ENCODE results near the gene CMSS1.

The CMSS1 gene

DNA sequence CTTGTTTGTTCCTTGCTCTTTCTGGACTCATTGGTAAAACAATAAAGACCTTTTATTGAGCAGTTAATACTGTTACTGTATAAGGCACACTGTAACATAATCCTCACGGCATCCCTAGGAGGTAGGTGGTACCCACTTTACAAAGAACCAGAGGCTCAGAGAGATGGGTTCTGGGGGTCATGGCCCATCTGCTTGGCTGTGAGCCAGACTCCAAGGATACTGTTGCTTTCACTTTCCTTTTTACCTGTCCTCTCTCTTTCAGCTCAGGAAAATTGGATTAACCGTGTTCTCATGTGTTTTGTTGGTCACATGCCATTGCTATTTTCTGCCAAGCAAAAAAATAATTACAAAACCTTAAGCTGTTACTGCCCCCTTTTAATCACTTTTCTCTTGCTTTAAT, 331.5 kb downstream of the CMSS1 start:
- 0 out of 2 replicates have a peak, but pooled peaks cover 3% of the 10 kb centered on the region for H3K36me3 ChIP-seq (ENCODE audit: insufficient read depth, low read depth, low read length)
- no peaks in the 10 kb centered on the region for H3K9me3 ChIP-seq (ENCODE audit: insufficient read depth, low read depth, low read length)
- no peaks in the 10 kb centered on the region for H3K27me3 ChIP-seq (ENCODE audit: insufficient read depth, low read length)
- H3K27ac ChIP-seq (ENCODE audit: low read length) = no peak overlapping the region
- H3K4me3 ChIP-seq (ENCODE audit: low read length) = no peak overlapping the region
- H3K9ac ChIP-seq (ENCODE audit: low read depth, low read length) = no peak overlapping the region
- H3K4me1 ChIP-seq (ENCODE audit: insufficient read depth, low read length) = no peaks in the 10 kb centered on the region

DNA sequence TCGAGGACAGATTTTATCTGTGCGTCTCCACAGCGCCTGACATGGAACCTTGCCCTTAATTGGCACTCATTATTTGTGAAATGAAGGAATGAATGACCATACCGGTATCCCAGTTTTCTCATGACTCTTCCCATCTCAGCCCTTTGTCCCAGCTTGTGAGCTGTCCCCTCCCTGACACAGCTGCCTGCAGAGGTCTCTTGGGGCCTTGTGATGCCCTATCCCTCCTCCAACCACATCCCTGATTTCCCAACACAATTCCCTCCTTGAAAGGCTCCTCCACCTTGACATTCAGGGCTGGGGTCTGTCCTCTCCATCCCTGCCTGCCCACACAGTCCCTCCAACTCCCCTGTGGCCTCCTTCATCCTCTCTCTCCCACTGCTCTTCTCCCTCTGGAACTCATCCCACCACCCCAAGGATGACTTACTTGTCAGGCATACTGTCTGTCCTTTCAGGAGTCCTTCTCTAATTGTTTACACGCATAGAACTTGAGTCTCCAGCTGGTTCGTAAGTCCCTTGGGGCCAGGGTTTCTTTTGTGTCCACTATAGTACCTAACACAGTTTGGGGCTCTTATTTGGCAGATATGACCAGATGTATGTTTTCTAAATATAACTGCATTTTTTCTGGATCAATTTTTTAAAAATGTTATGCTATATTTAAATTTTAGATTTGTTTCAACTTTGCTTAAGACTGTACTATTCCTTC, 332.2 kb downstream of the CMSS1 start:
- H3K9me3 ChIP-seq (ENCODE audit: insufficient read depth, low read depth, low read length) = peaks cover 3% of the 10 kb centered on the region; the same call in 1 of the 2 replicates
- no peak overlapping the region for H3K4me3 ChIP-seq (ENCODE audit: low read length)
- H3K36me3 ChIP-seq (ENCODE audit: insufficient read depth, low read depth, low read length) = 0 out of 2 replicates have a peak, but pooled peaks cover 3% of the 10 kb centered on the region

DNA sequence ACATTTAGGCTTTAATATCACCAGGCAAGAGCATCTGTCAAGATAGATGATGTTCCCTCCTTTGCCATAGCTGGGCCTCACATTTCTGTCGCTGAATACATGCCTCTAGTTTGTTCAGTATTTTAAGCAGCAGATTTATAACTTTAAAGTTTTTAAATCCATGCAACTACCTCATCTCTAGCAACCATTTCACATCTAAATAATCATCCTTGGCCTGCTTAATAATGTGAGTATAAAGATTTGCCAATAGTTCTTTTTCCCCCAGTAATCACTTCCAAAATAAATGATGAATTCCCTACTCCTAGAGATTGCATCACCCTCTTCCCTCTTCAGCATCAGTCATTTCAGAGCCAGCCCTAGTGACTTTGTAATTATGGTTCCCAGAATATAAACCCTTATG, 332.8 kb downstream of the CMSS1 start:
- H3K9me3 ChIP-seq (ENCODE audit: insufficient read depth, low read depth, low read length) = peaks cover 9% of the 10 kb centered on the region
- no peaks in the 10 kb centered on the region for H3K27me3 ChIP-seq (ENCODE audit: insufficient read depth, low read length)
- 0 out of 2 replicates have a peak, but pooled peaks cover 3% of the 10 kb centered on the region for H3K36me3 ChIP-seq (ENCODE audit: insufficient read depth, low read depth, low read length)
- H3K4me3 ChIP-seq (ENCODE audit: low read length) = no peak overlapping the region
- no peak overlapping the region for H3K9ac ChIP-seq (ENCODE audit: low read depth, low read length)
- H3K27ac ChIP-seq (ENCODE audit: low read length) = no peak overlapping the region
- H3K4me1 ChIP-seq (ENCODE audit: insufficient read depth, low read length) = no peaks in the 10 kb centered on the region

More for the DNA sequence above, 332.2 kb downstream of the CMSS1 start:
- H3K4me1 ChIP-seq (ENCODE audit: insufficient read depth, low read length) = no peaks in the 10 kb centered on the region
- H3K27me3 ChIP-seq (ENCODE audit: insufficient read depth, low read length) = no peaks in the 10 kb centered on the region
- no peak overlapping the region for H3K9ac ChIP-seq (ENCODE audit: low read depth, low read length)
- no peak overlapping the region for H3K27ac ChIP-seq (ENCODE audit: low read length)

DNA sequence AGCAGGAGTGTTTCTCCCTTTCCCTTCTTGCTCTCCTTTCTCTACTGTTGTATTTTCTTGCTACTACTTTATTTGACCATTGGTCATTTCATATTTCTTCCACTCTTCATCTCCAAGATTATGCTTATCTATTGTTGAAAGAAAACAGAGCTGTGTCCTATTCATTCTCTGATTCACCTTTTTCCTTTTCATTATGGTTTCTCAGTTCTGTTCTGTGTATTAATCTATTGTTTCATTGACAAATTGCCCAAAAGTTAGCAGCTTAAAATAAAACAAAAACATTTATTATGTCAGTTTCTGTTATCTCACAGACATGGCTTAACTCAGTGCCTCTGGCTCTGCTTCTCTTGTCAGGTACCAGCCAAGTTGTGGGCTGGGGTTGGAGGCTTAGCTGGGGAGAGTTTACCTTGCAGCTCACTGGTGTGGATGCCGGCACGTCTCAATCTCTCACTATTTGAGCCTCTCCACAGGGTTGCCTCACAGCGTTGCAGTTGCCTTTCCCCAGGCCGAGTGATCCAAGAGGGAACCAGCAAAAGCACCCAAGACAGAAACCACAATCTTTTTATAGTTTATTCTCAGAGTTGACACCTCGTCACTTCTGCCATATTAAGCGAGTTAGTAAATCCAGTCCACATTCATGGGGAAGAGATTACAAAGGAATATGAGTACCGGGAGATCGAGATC, 333.5 kb downstream of the CMSS1 start:
- H3K9me3 ChIP-seq (ENCODE audit: insufficient read depth, low read depth, low read length) = peaks cover 15% of the 10 kb centered on the region
- H3K27me3 ChIP-seq (ENCODE audit: insufficient read depth, low read length) = no peaks in the 10 kb centered on the region
- H3K36me3 ChIP-seq (ENCODE audit: insufficient read depth, low read depth, low read length) = 0 out of 2 replicates have a peak, but pooled peaks cover 3% of the 10 kb centered on the region
- no peaks in the 10 kb centered on the region for H3K4me1 ChIP-seq (ENCODE audit: insufficient read depth, low read length)
- no peak overlapping the region for H3K4me3 ChIP-seq (ENCODE audit: low read length)
- H3K9ac ChIP-seq (ENCODE audit: low read depth, low read length) = no peak overlapping the region
- no peak overlapping the region for H3K27ac ChIP-seq (ENCODE audit: low read length)

DNA sequence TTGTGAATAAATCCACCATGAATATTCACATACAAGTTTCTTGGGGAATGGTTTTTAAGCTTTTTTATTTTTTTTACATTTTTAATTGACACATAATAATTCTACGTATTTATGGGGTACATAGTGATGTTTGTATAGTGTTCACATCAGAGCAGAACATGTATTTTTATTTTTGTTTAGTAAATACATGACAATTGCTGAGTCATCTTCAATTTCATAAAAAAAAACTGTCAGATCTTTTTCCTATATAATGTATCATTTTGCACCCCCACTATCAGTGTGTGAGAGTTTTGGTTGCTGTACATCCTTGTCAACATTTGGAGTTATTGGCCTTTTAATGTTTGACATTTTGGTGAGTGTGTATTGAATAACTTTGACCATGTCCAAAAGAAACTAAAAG, 336.5 kb downstream of the CMSS1 start:
- Histone ChIP-seq H3K4me3 (ENCODE audit: low read length) (no peak overlapping the region), H3K27me3 (ENCODE audit: insufficient read depth, low read length) (no peaks in the 10 kb centered on the region), H3K9me3 (ENCODE audit: insufficient read depth, low read depth, low read length) (peaks cover 15% of the 10 kb centered on the region), H3K9ac (ENCODE audit: low read depth, low read length) (no peak overlapping the region), H3K4me1 (ENCODE audit: insufficient read depth, low read length) (no peaks in the 10 kb centered on the region), H3K27ac (ENCODE audit: low read length) (no peak overlapping the region), H3K36me3 (ENCODE audit: insufficient read depth, low read depth, low read length) (0 out of 2 replicates have a peak, but pooled peaks cover 3% of the 10 kb centered on the region)

DNA sequence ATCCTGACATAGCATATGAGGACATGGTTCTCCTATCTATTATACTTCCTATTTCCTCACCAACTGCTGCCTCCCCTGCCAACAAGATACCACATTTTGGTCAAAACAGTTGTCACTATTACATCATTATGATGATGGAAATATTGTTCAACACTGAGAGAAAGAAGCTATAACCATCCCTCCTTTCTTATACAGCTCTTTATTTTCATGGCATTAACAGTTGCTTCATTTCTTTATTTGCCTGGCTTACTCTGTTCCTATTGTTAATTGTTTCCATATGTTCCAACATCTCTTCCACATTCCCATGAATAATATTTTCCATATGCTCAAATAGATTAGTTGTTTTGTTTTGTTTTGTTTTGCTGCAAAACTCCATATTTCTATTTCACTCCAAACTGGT, 337.5 kb downstream of the CMSS1 start:
- Histone ChIP-seq H3K4me1 (ENCODE audit: insufficient read depth, low read length) (no peaks in the 10 kb centered on the region), H3K36me3 (ENCODE audit: insufficient read depth, low read depth, low read length) (0 out of 2 replicates have a peak, but pooled peaks cover 3% of the 10 kb centered on the region), H3K27ac (ENCODE audit: low read length) (no peak overlapping the region), H3K4me3 (ENCODE audit: low read length) (no peak overlapping the region), H3K9me3 (ENCODE audit: insufficient read depth, low read depth, low read length) (peaks cover 15% of the 10 kb centered on the region), H3K9ac (ENCODE audit: low read depth, low read length) (no peak overlapping the region), H3K27me3 (ENCODE audit: insufficient read depth, low read length) (no peaks in the 10 kb centered on the region)

DNA sequence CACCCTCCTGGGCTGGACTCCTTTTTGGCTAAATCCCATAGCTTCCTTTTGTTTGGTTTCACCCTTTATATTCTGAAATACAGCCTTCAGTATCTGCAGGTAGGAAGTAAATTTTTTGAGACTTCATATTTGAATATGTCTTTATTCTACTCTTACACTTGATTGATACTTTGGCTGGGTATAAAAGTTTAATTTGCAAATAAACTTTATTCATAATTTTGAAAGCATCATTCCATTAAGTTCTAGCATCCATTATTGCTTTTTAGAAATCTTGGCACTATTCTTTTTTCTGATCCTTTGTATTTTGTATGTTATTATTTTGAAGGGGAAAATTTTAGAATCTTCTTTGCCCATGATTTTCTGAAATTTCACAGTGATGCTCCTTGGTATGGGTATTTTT, 337.9 kb downstream of the CMSS1 start:
- 0 out of 2 replicates have a peak, but pooled peaks cover 3% of the 10 kb centered on the region for H3K36me3 ChIP-seq (ENCODE audit: insufficient read depth, low read depth, low read length)
- H3K27ac ChIP-seq (ENCODE audit: low read length) = no peak overlapping the region
- H3K27me3 ChIP-seq (ENCODE audit: insufficient read depth, low read length) = no peaks in the 10 kb centered on the region
- H3K9me3 ChIP-seq (ENCODE audit: insufficient read depth, low read depth, low read length) = peaks cover 15% of the 10 kb centered on the region
- H3K9ac ChIP-seq (ENCODE audit: low read depth, low read length) = no peak overlapping the region
- H3K4me1 ChIP-seq (ENCODE audit: insufficient read depth, low read length) = no peaks in the 10 kb centered on the region
- no peak overlapping the region for H3K4me3 ChIP-seq (ENCODE audit: low read length)

DNA sequence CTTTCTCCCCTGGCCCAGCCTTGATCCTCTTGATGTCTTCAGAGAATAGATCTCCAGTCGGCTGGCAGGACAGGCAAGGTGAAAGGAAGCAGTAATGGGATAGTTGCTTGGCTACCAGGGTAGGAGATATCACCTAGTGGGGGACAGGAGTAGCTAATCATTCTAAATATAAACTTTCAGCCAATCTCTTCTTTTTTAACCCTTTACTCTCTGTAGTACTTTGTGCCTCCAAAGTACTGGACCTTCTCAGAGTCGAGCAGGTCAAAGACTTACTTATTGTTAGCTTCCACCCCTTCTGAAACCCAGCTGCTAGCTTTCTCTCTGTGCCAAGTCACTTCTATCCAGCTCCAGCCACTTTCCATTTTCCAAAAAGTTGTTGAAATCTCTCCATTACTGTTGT, 340.0 kb downstream of the CMSS1 start:
- Histone ChIP-seq H3K9ac (ENCODE audit: low read depth, low read length) (no peak overlapping the region), H3K4me3 (ENCODE audit: low read length) (no peak overlapping the region), H3K4me1 (ENCODE audit: insufficient read depth, low read length) (no peaks in the 10 kb centered on the region), H3K27ac (ENCODE audit: low read length) (no peak overlapping the region), H3K36me3 (ENCODE audit: insufficient read depth, low read depth, low read length) (no peaks in the 10 kb centered on the region), H3K9me3 (ENCODE audit: insufficient read depth, low read depth, low read length) (peaks cover 15% of the 10 kb centered on the region), H3K27me3 (ENCODE audit: insufficient read depth, low read length) (no peaks in the 10 kb centered on the region)

DNA sequence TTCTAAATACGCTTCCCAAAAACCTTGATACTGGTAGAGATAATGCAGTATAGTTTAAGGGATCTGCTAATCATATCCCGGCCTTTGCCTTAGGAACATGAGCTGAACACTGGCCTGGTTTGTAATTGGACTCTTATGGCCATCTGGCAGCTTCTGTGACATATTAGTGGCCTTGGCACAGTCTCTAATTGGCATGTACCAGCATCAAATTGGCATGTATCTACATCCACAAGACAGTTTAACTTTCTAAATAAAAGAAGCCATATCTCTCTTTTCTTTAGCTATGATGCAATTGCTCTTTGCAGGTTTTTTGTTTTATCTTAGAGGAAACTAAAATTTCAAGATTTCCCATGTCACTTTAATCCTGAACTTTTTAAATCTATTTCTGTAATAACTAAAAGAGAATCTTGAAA, 341.3 kb downstream of the CMSS1 start:
- Histone ChIP-seq H3K4me1 (ENCODE audit: insufficient read depth, low read length) (no peaks in the 10 kb centered on the region), H3K4me3 (ENCODE audit: low read length) (no peak overlapping the region), H3K27me3 (ENCODE audit: insufficient read depth, low read length) (no peaks in the 10 kb centered on the region), H3K27ac (ENCODE audit: low read length) (no peak overlapping the region), H3K36me3 (ENCODE audit: insufficient read depth, low read depth, low read length) (no peaks in the 10 kb centered on the region), H3K9ac (ENCODE audit: low read depth, low read length) (no peak overlapping the region), H3K9me3 (ENCODE audit: insufficient read depth, low read depth, low read length) (peaks cover 15% of the 10 kb centered on the region)

DNA sequence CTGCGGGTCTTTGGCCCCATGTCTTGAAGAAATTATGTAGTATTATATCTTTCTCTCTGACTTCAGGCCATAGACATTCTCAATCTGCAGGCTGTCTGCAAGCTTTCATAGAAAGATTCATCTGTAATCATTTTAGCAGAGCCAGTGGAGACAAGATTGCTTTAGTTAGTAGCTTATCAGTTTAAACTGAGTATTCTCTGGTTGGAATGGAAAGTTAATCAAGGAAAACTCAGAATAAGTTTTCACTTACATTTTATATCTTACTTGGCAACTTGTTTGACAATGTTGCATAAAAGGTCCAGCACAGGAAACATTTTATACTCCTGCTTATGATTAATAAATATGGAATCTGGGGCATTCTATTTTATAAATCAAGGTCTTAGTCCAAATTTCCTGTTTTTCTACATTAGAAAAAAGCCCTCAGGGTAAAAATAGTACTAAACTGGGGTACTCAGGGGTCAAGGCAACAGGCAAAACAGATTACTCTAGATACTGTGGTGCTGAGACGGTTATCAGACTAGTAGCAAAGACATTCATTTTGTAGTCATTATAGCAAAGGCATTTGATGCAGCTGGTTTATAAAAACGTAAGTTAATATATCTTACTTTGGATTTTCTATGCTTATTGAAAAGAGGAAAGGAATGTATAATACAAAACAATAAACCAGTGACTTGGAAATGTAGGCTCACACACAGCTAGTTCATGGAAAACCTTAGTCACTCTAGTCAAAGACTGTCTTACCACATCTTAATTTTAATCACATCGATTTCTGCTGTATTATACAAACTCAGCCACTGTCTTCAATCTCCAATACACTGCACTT, 341.9 kb downstream of the CMSS1 start:
- H3K27me3 ChIP-seq (ENCODE audit: insufficient read depth, low read length) = no peaks in the 10 kb centered on the region
- no peak overlapping the region for H3K27ac ChIP-seq (ENCODE audit: low read length)
- no peaks in the 10 kb centered on the region for H3K4me1 ChIP-seq (ENCODE audit: insufficient read depth, low read length)
- no peaks in the 10 kb centered on the region for H3K36me3 ChIP-seq (ENCODE audit: insufficient read depth, low read depth, low read length)
- peaks cover 15% of the 10 kb centered on the region for H3K9me3 ChIP-seq (ENCODE audit: insufficient read depth, low read depth, low read length)
- H3K9ac ChIP-seq (ENCODE audit: low read depth, low read length) = no peak overlapping the region
- H3K4me3 ChIP-seq (ENCODE audit: low read length) = no peak overlapping the region

DNA sequence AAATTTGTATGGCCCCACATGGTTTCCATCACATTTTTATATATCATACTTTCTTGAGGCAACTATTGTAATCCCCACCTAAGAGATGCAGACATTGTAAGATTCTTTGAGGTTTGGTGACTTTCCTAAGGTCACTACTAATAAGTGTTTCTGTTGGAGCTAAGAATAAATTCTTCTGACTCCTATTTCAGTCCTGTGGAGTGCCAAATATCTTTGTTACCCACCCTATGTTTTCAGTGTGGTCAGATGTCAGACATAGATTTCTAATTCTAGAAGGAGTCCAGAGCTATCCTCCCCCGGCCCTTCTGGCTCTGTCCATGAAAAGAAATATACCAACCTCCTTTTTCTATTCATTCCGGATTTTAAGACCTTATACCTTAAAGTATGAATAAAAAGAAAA, 342.9 kb downstream of the CMSS1 start:
- peaks cover 6% of the 10 kb centered on the region; the same call in 1 of the 2 replicates for H3K9me3 ChIP-seq (ENCODE audit: insufficient read depth, low read depth, low read length)
- no peak overlapping the region for H3K9ac ChIP-seq (ENCODE audit: low read depth, low read length)
- H3K27me3 ChIP-seq (ENCODE audit: insufficient read depth, low read length) = no peaks in the 10 kb centered on the region
- H3K4me1 ChIP-seq (ENCODE audit: insufficient read depth, low read length) = no peaks in the 10 kb centered on the region
- no peak overlapping the region for H3K4me3 ChIP-seq (ENCODE audit: low read length)
- H3K27ac ChIP-seq (ENCODE audit: low read length) = no peak overlapping the region
- no peaks in the 10 kb centered on the region for H3K36me3 ChIP-seq (ENCODE audit: insufficient read depth, low read depth, low read length)

Data from iPS-20b (cell line).